C4-2B (cell line): ENCODE measurements around the gene TCF21.

Experiments
- CTCF ChIP-seq: fragments of 450-650 bp; conservative IDR thresholded peaks from 2 replicates; pipeline ENCODE4 v1.5.1; 2017; ENCODE audit warnings: mild to moderate bottlenecking
- ZFX ChIP-seq: fragments of 450-650 bp; IDR thresholded peaks from 2 replicates; pipeline ENCODE4 v1.6.1; 2017

- no peak for TF ChIP-seq CTCF
- no peak for TF ChIP-seq ZFX
Measured at GRCh38 chr6:133889557-133890403, 867 bp downstream of the TCF21 start.
